Measurements from ENCODE around the gene DIP2A.
"Not testable (repeated sequence)": the region's sequence is repeated elsewhere in the genome, so short reads cannot be mapped to it uniquely, and the experiment has no call there.

DIP2A gene

GRCh38 chr21:46425041-46425440, 33.6 kb upstream of the DIP2A start:
- DNase-seq (ENCODE audit: low spot score): no peak

- no peak for DNase-seq (ENCODE audit: low spot score)
These were observed 33.1 kb upstream of the DIP2A start for GRCh38 chr21:46425571-46425970.

- no peak for DNase-seq (ENCODE audit: low spot score)
These were observed 32.2 kb upstream of the DIP2A start for GRCh38 chr21:46426313-46427046.

- DNase-seq (ENCODE audit: low spot score): no peak
These were observed 31.2 kb upstream of the DIP2A start for GRCh38 chr21:46427516-46427915.

GRCh38 chr21:46428286-46428685, 30.4 kb upstream of the DIP2A start:
- DNase-seq (ENCODE audit: low spot score): no peak

GRCh38 chr21:46428987-46429710, 29.5 kb upstream of the DIP2A start:
- no peak for DNase-seq (ENCODE audit: low spot score)

GRCh38 chr21:46429754-46430681, 28.7 kb upstream of the DIP2A start:
- no peak for DNase-seq (ENCODE audit: low spot score)

- no peak for DNase-seq (ENCODE audit: low spot score)
These were observed 27.2 kb upstream of the DIP2A start for GRCh38 chr21:46431448-46431847.

- DNase-seq (ENCODE audit: low spot score): no peak
These were observed 26.7 kb upstream of the DIP2A start for GRCh38 chr21:46431884-46432488.

- DNase-seq (ENCODE audit: low spot score): not testable (repeated sequence)
These were observed 25.6 kb upstream of the DIP2A start for GRCh38 chr21:46433116-46433515.

GRCh38 chr21:46434322-46434958, 24.3 kb upstream of the DIP2A start:
- no peak for DNase-seq (ENCODE audit: low spot score)

GRCh38 chr21:46435786-46436227, 22.9 kb upstream of the DIP2A start:
- DNase-seq (ENCODE audit: low spot score): no peak

GRCh38 chr21:46436621-46437020, 22.1 kb upstream of the DIP2A start:
- DNase-seq (ENCODE audit: low spot score): no peak

GRCh38 chr21:46437096-46437498, 21.6 kb upstream of the DIP2A start:
- no peak for DNase-seq (ENCODE audit: low spot score)

- no peak for DNase-seq (ENCODE audit: low spot score)
These were observed 21.2 kb upstream of the DIP2A start for GRCh38 chr21:46437511-46437910.

- DNase-seq (ENCODE audit: low spot score): no peak
These were observed 20.4 kb upstream of the DIP2A start for GRCh38 chr21:46438241-46438640.

- no peak for DNase-seq (ENCODE audit: low spot score)
These were observed 18.8 kb upstream of the DIP2A start for GRCh38 chr21:46439906-46440305.

GRCh38 chr21:46441331-46441730, 17.4 kb upstream of the DIP2A start:
- DNase-seq (ENCODE audit: low spot score): no peak

GRCh38 chr21:46441961-46442498, 16.7 kb upstream of the DIP2A start:
- no peak for DNase-seq (ENCODE audit: low spot score)

- no peak for DNase-seq (ENCODE audit: low spot score)
These were observed 15.8 kb upstream of the DIP2A start for GRCh38 chr21:46442938-46443337.

- no peak for DNase-seq (ENCODE audit: low spot score)
These were observed 14.8 kb upstream of the DIP2A start for GRCh38 chr21:46443910-46444309.

Measured in COLO829 (cell line).